HL-60 (cell line): ENCODE data around the gene DNAJB4.

Experiments used
- CTCF ChIP-seq: IDR thresholded peaks from one replicate; pipeline ENCODE4 v1.5.1; 2011; ENCODE audit warnings: low read length, control low read depth, inconsistent platforms; ENCODE audit not compliant: insufficient read depth
- GABPA ChIP-seq: IDR thresholded peaks from 2 replicates; pipeline ENCODE4 v1.6.1; 2012; ENCODE audit warnings: low read depth
- POLR2AphosphoS5 ChIP-seq: IDR thresholded peaks from 2 replicates; pipeline ENCODE4 v1.6.1; 2012; ENCODE audit warnings: low read depth
- REST ChIP-seq: IDR thresholded peaks from 2 replicates; pipeline ENCODE4 v1.6.1; 2012; ENCODE audit warnings: low read depth; ENCODE audit not compliant: insufficient replicate concordance

DNA sequence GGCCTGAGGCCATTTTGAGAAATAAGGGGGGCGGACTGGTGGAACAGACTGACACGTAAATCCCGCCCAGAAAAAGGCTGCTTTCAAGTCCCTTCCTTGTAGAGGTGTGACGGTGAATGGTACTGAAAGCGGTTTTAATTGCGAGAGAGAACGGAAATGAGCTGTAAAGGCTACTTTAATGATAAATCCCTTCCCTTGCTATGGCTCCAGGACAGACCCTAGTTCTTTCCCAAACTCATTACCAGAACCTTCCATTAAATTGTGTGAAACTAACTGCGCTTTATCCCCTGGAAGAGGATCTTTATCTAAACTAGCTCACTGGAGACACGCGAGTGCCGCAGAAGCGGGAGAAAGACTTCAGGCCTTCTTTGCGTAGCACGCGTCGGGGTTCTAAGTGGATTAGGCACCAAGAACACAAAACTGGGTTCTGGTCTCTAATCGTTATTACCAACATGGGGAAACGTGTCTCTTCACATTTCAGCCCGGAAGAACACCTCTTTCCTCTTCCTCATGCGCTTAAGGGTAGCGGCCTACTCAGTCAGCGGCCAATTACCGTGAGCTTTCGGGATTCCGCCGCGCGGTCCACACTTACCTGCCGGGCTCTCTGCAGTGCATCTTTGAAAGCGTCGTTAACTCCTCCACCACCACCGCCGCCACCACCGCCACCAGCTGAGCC lies 26.3 kb upstream of the DNAJB4 start:
- TF ChIP-seq CTCF: no peak
- TF ChIP-seq POLR2AphosphoS5: peak; percentile 48; the same call in 1 of the 2 replicates
- peak; percentile 53 for TF ChIP-seq REST
- no peak for TF ChIP-seq GABPA
